HepG2 (cell line): ENCODE results near the gene DENND10. TPM values are rescaled to one million over a fixed set of nuclear protein-coding genes. Genes with fewer than 3 reads are reported as not detected.
"Not testable (repeated sequence)": the region's sequence is repeated elsewhere in the genome, so short reads cannot be mapped to it uniquely, and the experiment has no call there.

Experiments
- ATAC-seq: fragments of 200-7000 bp; cut with Tn5 transposase; 3 replicates; pipeline ENCODE4 v1.9.1; 2020; ENCODE audit warnings: mild to moderate bottlenecking, moderate library complexity
- BruUV-seq: library from RNA; stranded (reverse); fragments of 400-500 nt; replicated peaks from 2 replicates; lab custom pipeline; 2021; lab: Mats Ljungman, UMichigan
- CTCF ChIA-PET: fragments of 300-600 bp; formaldehyde crosslinking; extraction: SDS; loops from one replicate; lab custom pipeline; 2021; ENCODE audit warnings: low total read pairs, inconsistent platforms, low intra/inter-chr PET ratio; lab: Yijun Ruan, JAX
- POLR2A ChIA-PET: fragments of 350-600 bp; sonication (Branson Sonifier 250); formaldehyde crosslinking; loops from one replicate; lab custom pipeline; 2020; ENCODE audit warnings: antibody characterized with exemption, inconsistent platforms; lab: Yijun Ruan, JAX
- DNase-seq: peaks from one replicate; pipeline ENCODE4 v3.0.0-alpha.2; 2015; ENCODE audit warnings: low spot score
- FAIRE-seq: peaks from 3 replicates; lab custom pipeline; 2011; peaks lifted over from hg19 to GRCh38; lab: Jason Lieb, UNC
- H2AFZ ChIP-seq: one replicate; pipeline ENCODE4 v1.6.1; 2011; ENCODE audit warnings: low read length, inconsistent platforms
- H3K27ac ChIP-seq: fragments of 300-600 bp; 3 replicates; pipeline ENCODE4 v1.8.0; 2011; ENCODE audit warnings: mixed run types, mild to moderate bottlenecking, mixed read lengths, low read length, inconsistent platforms; ENCODE audit not compliant: insufficient read depth; ENCODE audit errors: extremely low read length
- H3K27me3 ChIP-seq, 2 experiments: fragments of 200-600 bp in 1 of 2; 2 replicates in 1 of 2; 3 replicates in 1 of 2; pipeline versions ENCODE4 v1.6.0 to v1.8.0; 2011; ENCODE audit warnings: low read length in 2 of 2, mild to moderate bottlenecking in 2 of 2, moderate library complexity in 2 of 2, inconsistent platforms in 1 of 2; ENCODE audit not compliant: insufficient read depth in 2 of 2, control insufficient read depth in 1 of 2
- H3K36me3 ChIP-seq, 2 experiments: fragments of 200-600 bp in 1 of 2; replicated peaks in 1 of 2; 2 replicates in 1 of 2; 3 replicates in 1 of 2; pipeline versions ENCODE4 v1.5.1 to v1.8.0; 2011; ENCODE audit warnings: low read length in 2 of 2, inconsistent platforms in 1 of 2; ENCODE audit not compliant: insufficient read depth in 2 of 2, control insufficient read depth in 1 of 2
- H3K4me1 ChIP-seq: 2 replicates; pipeline ENCODE4 v1.5.1; 2012; ENCODE audit warnings: low read length, inconsistent platforms; ENCODE audit not compliant: insufficient read depth
- H3K4me2 ChIP-seq: 2 replicates; pipeline ENCODE4 v1.6.0; 2011; ENCODE audit warnings: low read depth, low read length, inconsistent platforms
- H3K4me3 ChIP-seq, 3 experiments: fragments of 200-600 bp in 1 of 3; sonication (generic), shearing (Covaris generic) in 1 of 3; replicated peaks in 1 of 3; 2 replicates each; pipeline ENCODE4 v1.5.1; 2011 to 2016; ENCODE audit warnings: low read length in 3 of 3, inconsistent platforms in 2 of 3, low read depth in 2 of 3, mild to moderate bottlenecking in 2 of 3, control low read depth in 1 of 3, mixed read lengths in 1 of 3; ENCODE audit not compliant: insufficient read depth in 1 of 3
- H3K79me2 ChIP-seq: one replicate; pipeline ENCODE4 v1.6.1; 2011; ENCODE audit warnings: low read length, inconsistent platforms; ENCODE audit not compliant: insufficient read depth
- H3K9ac ChIP-seq: 2 replicates; pipeline ENCODE4 v1.6.0; 2011; ENCODE audit warnings: mild to moderate bottlenecking, low read depth, low read length, inconsistent platforms; ENCODE audit not compliant: insufficient read depth
- H3K9me3 ChIP-seq: 2 replicates; pipeline ENCODE4 v1.5.1; 2012; ENCODE audit warnings: mild to moderate bottlenecking, low read length
- H4K20me1 ChIP-seq: 2 replicates; pipeline ENCODE4 v1.6.0; 2011; ENCODE audit warnings: inconsistent platforms, mild to moderate bottlenecking, low read length, moderate library complexity; ENCODE audit not compliant: insufficient read depth
- BCLAF1 ChIP-seq: fragments of 450-650 bp; IDR thresholded peaks from 2 replicates; pipeline ENCODE4 v1.6.1; 2017; ENCODE audit warnings: mild to moderate bottlenecking
- HNRNPL ChIP-seq: fragments of 200-400 bp; formaldehyde crosslinking; IDR thresholded peaks from 2 replicates; pipeline ENCODE4 v1.6.1; 2017; ENCODE audit warnings: mild to moderate bottlenecking, low read depth, low read length
- POLR2AphosphoS5 ChIP-seq: IDR thresholded peaks from 2 replicates; pipeline ENCODE4 v1.6.1; 2012; ENCODE audit warnings: low read depth, low read length
- ZNF512 ChIP-seq: sonication (generic); formaldehyde crosslinking; IDR thresholded peaks from 2 replicates; pipeline ENCODE4 v1.4.0; 2020; ENCODE audit warnings: mild to moderate bottlenecking, missing genetic modification reagents
- ZNF703 ChIP-seq: sonication (generic); formaldehyde crosslinking; IDR thresholded peaks from 2 replicates; pipeline ENCODE4 v1.5.1; 2020; ENCODE audit warnings: missing genetic modification reagents, mild to moderate bottlenecking, moderate library complexity, borderline replicate concordance
- WGBS: methylation state at CpG from one replicate; pipeline ENCODE4 v1.1.6; 2017; ENCODE audit warnings: low lambda C conversion rate; 5-methylcytosine and 5-hydroxymethylcytosine counted together
- in situ Hi-C: cut with HindIII; loops from 2 replicates; pipeline ENCODE4 v1.10.0; 2017; ENCODE audit warnings: low pct_unique_long_range_greater_than_20kb; ENCODE audit not compliant: extremely low pct_ligation_motif_present
- intact Hi-C: fragments of 100-400 bp; cut with micrococcal nuclease; formaldehyde crosslinking; loops from one replicate; pipeline ENCODE4 v1.10.0; 2022; ENCODE audit not compliant: unreplicated experiment
- polyA plus RNA-seq, 8 experiments: library from polyadenylated mRNA; depleted of rRNA in 3 of 8; stranded (reverse) in 7 of 8; unstranded in 1 of 8; fragments of >200 nt; fragmentation: Illumina TruSeq in 4 of 8; extraction: Trizol in 4 of 8; gene quantifications; 2 replicates each; pipeline versions ENCODE4 v1.2.1 to v1.2.3, GENCODE V29; 2011 to 2016; ENCODE audit warnings: low read depth in 4 of 8, missing spikeins in 1 of 8, mixed read lengths in 1 of 8; ENCODE audit not compliant: insufficient read depth in 1 of 8
- total RNA-seq, 5 experiments: library from RNA; depleted of rRNA; stranded (reverse); fragments of >200 nt; fragmentation: Illumina TruSeq; extraction: Trizol; gene quantifications; 2 replicates each; pipeline ENCODE4 v1.2.3, GENCODE V29; 2016; ENCODE audit warnings: low read depth in 1 of 5

The DENND10 gene
- total and polyA plus RNA-seq, 2 of the 13 experiments (the other 11 are each of a cell fraction or from before 2014, with no cell fraction given) = 43.7 to 78.8 TPM

- TF ChIP-seq ZNF512 (no peak), POLR2AphosphoS5 (no peak), HNRNPL (no peak), BCLAF1 (no peak), ZNF703 (no peak)
- TF ChIP-seq, all 625 proteins: peak for 0
These were observed 32.2 kb downstream of the DENND10 start (continued) for GRCh38 chr10:119136084-119136483.

DNA sequence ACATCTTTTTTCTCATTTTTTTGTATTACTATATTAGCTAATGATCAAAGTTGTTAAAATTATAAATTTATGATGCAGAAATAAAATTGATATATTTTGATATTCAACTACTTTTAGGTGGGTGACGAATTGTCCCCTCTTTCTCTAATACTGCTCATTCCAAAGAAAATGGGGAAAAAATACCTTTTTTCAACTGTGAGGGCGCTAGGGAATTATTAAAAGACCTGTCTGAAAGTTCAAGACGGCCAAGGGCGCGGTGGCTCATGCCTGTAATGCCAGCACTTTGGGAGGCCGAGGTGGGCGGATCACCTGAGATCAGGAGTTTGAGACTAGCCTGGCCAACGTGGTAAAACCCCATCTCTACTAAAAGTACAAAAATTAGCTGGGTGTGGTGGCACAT lies 34.0 kb downstream of the DENND10 start:
- H3K27me3 ChIP-seq, H3K4me3 ChIP-seq, DNase-seq, H4K20me1 ChIP-seq, intact Hi-C loops, H3K4me2 ChIP-seq, in situ Hi-C loops, BruUV-seq, FAIRE-seq, ATAC-seq, H3K9ac ChIP-seq, H3K27ac ChIP-seq, CTCF ChIA-PET, H3K9me3 ChIP-seq, H2AFZ ChIP-seq, H3K79me2 ChIP-seq: not testable (repeated sequence)
- 83% methylated on average over 8 of the region's 8 CpGs for WGBS
- POLR2A ChIA-PET = interaction anchor here (0.7 to 1.1 kb wide), 2 partner anchors 17 to 469 kb away, joined by 3 read pairs; no protein-coding TSS in a partner anchor
- Histone ChIP-seq H3K4me1 (peaks cover 13% of the 10 kb centered on the region), H3K36me3 (peaks cover 8 to 29% of the 10 kb centered on the region in 2 experiments; a peak in 4 of 5 replicates)
